GM10248 (cell line): ENCODE measurements around the gene GABARAPL1.

Source experiments
- CTCF ChIA-PET: fragments of 300-600 bp; sonication (Branson Sonifier 250); formaldehyde crosslinking; extraction: SDS; loops from one replicate; lab custom pipeline; 2021; ENCODE audit warnings: antibody characterized with exemption; lab: Yijun Ruan, JAX
- POLR2A ChIA-PET: fragments of 350-650 bp; sonication (Branson Sonifier 250); formaldehyde crosslinking; extraction: SDS; loops from one replicate; lab custom pipeline; 2020; ENCODE audit warnings: antibody characterized with exemption; lab: Yijun Ruan, JAX
- DNase-seq: peaks from one replicate; pipeline ENCODE4 v3.0.0; 2012; ENCODE audit errors: extremely low spot score
- TF ChIP-seq, protein P1 (sequence below): IDR thresholded peaks from 2 replicates; pipeline ENCODE4 v1.5.1; 2012; ENCODE audit warnings: mild to moderate bottlenecking, low read depth; ENCODE audit errors: extremely low read depth, missing control alignments, control extremely low read depth

Gene GABARAPL1

GRCh38 chr12:10249690-10250455 lies 37.2 kb downstream of the GABARAPL1 start:
- DNase-seq = no peak
- CTCF ChIA-PET = interaction anchor here (0.8 to 1.8 kb wide), 3 partner anchors 13 to 73 kb away, joined by 3 to 6 read pairs (median 3); no protein-coding TSS in a partner anchor
- TF ChIP-seq, protein P1, sequence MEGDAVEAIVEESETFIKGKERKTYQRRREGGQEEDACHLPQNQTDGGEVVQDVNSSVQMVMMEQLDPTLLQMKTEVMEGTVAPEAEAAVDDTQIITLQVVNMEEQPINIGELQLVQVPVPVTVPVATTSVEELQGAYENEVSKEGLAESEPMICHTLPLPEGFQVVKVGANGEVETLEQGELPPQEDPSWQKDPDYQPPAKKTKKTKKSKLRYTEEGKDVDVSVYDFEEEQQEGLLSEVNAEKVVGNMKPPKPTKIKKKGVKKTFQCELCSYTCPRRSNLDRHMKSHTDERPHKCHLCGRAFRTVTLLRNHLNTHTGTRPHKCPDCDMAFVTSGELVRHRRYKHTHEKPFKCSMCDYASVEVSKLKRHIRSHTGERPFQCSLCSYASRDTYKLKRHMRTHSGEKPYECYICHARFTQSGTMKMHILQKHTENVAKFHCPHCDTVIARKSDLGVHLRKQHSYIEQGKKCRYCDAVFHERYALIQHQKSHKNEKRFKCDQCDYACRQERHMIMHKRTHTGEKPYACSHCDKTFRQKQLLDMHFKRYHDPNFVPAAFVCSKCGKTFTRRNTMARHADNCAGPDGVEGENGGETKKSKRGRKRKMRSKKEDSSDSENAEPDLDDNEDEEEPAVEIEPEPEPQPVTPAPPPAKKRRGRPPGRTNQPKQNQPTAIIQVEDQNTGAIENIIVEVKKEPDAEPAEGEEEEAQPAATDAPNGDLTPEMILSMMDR = no peak
- POLR2A ChIA-PET = no interaction called here

- POLR2A ChIA-PET = no interaction called here
- no peak for DNase-seq
- TF ChIP-seq, protein P1 = no peak
- CTCF ChIA-PET = no interaction called here
Measured at GRCh38 chr12:10251669-10252068, 39.0 kb downstream of the GABARAPL1 start.

DNA sequence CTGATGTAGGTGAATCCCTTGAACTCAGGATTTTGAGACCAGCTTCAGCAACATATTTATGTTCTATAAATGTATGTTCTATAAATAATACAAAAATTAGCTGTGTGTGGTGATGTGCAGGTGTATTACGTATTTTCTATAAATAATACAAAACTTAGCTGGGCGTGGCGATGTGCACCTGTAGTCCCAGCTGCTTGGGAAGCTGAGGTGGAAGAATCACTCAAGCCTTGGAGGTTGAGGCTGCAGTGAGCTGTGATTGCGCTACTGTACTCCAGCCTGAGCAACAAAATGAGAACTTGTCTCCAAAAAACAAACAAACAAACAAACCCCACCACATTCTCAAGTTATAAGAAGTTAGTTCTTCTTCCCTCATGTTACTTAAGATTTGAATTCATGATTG lies 39.5 kb downstream of the GABARAPL1 start:
- TF ChIP-seq, protein P1 = no peak
- ChIA-PET CTCF (no interaction called here), POLR2A (no interaction called here)
- no peak for DNase-seq

- no peak for DNase-seq
- CTCF ChIA-PET = no interaction called here
- TF ChIP-seq, protein P1 = no peak
- POLR2A ChIA-PET = no interaction called here
Measured at GRCh38 chr12:10256064-10256463, 43.4 kb downstream of the GABARAPL1 start.

- TF ChIP-seq, protein P1 = no peak
- ChIA-PET CTCF (interaction anchor here (1.2 kb wide), 1 partner anchor 25 kb away, joined by 3 read pairs; no protein-coding TSS in a partner anchor), POLR2A (no interaction called here)
- DNase-seq = no peak
Measured at GRCh38 chr12:10260927-10261326, 48.2 kb downstream of the GABARAPL1 start.

GRCh38 chr12:10268037-10268436 lies 55.4 kb downstream of the GABARAPL1 start:
- TF ChIP-seq, protein P1 = no peak
- POLR2A ChIA-PET = no interaction called here
- DNase-seq = no peak
- CTCF ChIA-PET = no interaction called here
